Stimulated activated CD8-positive, alpha-beta memory T cell treated with anti-CD3 and anti-CD28 coated beads, Interleukin-7, amount 100 ng/mL, for 1 hour (primary cell): ENCODE measurements around the gene COL15A1.
"Not testable (repeated sequence)": the region's sequence is repeated elsewhere in the genome, so short reads cannot be mapped to it uniquely, and the experiment has no call there.

Experiments
- DNase-seq, 2 donors: peaks; one replicate each; pipeline ENCODE4 v3.0.0-alpha.2; 2020; ENCODE audit warnings: low read depth in 2 of 2

Gene COL15A1

DNA sequence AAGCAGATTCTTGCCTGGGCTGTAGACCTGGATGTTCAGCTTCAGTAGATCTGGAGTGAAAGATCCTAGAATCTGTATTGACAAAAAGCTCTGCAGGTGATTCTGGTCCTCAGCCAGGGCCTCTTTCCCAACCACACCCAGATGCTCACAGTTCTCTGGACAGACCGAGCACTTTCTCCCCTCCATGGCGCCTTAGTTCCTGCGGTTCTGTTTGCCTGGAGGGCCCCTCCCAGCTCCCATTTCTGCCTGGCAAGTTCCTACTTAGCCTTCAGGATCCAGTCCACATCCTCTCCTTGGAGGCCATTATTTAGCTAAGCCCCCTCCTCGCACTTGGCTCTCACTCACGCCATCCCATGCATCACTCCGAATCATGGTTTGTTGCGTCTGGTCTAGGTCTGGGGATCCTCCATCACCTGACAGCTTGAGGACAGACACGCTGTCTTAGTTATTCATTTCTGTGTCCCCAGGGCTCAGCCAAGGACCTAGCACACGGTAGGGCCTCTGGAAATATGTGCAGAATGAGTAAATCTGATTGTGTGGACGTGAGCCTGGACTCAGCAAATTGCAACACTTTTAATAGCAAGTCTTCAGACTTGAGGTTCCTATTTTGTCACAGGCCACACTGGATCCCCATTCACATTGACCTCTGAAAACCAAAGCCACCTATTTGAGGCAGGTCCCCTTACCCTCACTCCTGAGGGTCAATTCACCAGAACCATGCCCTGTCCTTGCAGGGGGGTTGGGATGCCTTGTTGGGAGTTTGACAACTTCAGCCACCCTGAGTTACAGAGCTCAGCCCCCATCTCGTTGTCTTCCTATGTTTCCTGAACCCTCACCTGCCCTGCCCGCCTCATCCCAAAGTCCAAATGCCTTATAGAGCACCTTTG, 50.7 kb downstream of the COL15A1 start:
- no peak for DNase-seq

- DNase-seq, result no peak
Measured at GRCh38 chr9:98995059-98995671, 51.5 kb downstream of the COL15A1 start.

DNA sequence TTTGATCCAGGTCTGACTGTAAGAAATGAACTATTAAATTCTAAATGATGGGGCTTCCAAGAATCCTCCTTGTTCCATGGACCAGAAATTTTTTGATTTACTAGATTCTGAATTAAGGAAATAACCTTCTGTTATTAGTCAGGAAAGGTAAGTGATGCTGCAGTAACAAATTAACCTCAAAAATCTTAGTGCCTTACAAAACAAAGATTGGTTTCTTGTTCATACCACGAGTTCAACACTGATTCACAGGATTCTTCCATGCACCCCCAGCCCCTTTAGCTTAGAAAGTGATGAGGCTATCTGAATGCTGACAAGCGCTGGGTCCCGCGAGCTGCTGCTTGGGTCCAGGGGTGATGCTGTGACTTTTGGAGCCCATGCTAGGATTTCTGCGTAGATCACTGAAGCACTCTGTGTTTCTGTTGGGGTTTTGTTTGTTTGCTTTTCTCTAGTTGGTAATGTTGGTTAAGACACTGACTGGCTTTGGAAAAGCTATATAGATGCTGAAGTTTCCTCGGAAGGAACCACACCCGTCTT, 52.3 kb downstream of the COL15A1 start:
- no peak for DNase-seq

DNA sequence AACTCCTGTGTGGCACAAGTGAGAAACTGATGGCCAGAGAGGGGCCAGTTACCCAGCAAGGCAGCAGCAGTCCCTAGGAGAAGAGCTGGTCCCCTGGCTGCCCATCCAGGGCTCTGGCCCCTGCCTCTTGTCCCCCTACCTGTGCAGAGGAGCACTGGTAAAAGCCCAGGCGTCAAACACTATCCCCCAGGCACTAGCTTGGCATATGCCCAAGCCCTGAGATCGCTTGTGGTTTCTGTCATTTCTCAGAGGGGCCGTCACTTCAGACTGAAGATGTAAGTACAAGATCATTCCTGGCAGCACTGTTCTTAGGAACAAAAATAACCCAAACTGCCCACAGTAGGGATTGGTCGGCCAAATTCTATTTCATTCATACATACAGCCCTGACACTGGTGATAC, 53.9 kb downstream of the COL15A1 start:
- no peak for DNase-seq

GRCh38 chr9:98998441-98999151, 54.9 kb downstream of the COL15A1 start:
- DNase-seq, result peak in 1 of 2 donors; percentile 18

DNA sequence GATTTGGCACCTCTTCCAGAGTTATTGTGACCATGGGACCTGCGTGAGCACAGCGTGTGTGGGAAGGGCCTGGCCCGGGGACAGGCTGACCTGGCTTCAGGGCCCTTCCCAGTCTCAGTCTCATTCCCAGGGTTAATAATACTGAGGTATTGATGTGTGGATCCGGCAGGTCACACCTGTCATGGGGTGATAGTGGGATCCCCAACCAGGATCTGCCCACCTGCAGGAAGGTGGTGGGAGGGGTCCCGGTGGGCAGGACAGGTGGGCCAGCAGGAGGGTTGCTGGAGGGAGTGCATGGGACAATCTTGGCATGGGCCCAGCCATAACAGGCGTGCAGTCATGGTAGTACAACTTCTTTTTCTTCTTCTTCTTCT, 55.4 kb downstream of the COL15A1 start:
- DNase-seq, result no peak

DNA sequence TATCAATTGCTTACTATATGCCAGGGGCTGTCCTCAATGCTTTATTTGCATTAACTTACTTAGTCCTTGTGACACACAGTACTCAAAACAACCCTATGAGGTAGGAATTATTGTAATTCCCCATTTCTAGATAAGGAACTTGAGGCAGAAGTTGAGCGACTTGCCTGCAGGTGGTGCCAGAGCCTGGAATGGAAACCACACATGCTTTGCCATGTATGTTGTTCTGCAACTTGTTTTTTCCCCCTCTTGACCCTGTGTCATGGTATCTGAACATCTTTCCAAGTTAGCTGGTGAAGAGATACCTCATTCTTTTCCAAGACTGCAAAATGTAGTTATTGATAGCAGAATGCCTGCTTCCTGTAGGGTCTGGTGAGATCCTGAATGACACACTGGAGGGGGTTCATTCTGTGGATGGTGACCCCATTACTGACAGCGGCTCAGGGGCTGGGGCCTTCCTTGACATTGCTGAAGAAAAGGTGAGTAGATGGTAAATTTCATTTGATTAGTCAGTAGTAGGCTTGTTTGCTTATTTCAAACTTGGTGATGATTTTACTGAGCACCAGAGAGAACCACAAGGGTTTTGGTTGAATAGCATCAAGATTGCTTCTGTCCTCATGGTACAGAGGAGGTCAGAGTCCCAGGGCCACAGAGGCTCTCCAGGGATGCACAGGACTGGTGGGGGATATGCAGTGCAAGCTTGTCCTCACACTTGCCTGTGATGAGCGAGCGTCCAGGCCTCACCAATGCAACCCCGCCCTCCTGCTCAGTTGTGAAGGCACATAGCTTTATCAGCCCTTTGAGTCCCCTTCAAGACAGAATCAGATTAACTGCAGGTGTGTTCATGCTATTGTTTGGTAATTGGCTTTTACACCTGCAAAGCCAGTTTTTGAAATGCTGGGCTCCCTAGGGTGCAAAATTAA, 57.0 kb downstream of the COL15A1 start:
- peak; percentile 11 to 37 for DNase-seq

DNA sequence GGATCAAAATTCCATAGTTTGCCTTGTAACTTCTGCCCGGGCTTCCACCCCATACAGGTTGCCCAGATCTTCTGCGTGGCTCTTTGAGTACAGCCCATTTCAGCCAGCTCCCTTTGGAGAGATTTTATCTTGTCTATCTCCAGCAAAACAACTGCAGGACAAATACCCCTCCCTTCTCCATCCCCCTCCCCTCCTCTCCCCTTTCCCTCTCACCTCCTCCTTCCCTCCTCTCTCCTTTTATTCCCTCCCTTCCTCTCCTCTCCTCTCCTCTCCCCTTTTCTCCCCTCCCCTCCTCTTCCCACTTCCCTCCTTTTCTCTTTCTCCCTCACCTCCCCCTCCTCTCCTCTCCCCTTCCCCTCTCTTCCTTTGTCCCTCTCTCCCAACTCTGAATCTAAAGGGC, 58.2 kb downstream of the COL15A1 start:
- DNase-seq, result no peak

DNA sequence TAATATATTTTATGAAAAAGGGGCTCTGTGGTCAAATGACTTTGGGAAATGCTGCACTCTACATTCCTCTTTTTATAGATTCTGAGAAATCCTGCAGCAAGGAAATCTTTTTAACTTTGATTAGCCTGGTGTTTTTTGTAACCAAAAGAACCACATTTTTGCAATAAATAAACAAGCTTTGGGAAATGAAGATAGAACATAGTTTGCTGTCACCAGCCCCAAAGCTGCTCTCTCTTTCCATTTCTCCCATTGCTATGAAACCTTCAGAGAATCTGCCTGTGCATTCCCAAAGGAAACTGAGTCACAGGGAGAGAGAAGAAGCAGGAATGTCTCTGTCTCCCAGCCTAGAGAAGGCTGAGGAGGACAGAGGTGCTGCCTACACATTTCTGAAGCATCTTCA, 59.0 kb downstream of the COL15A1 start:
- no peak for DNase-seq

DNA sequence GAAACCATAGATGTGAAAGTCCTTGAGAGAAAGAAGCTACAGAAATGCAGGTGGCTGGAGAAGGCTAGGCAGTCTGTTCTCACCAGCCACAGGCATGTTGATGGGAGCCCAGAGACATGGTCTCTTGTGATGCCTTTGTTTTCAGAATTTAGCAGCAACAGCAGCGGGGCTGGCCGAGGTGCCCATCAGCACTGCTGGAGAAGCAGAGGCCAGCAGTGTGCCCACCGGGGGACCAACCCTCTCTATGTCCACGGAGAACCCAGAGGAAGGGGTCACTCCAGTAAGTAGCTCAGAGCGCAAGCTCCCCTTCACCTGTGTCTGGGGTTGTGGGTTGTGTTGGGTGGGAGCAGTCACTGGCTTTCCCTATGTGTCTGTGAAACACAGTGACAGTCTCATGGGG, 59.6 kb downstream of the COL15A1 start:
- no peak for DNase-seq

DNA sequence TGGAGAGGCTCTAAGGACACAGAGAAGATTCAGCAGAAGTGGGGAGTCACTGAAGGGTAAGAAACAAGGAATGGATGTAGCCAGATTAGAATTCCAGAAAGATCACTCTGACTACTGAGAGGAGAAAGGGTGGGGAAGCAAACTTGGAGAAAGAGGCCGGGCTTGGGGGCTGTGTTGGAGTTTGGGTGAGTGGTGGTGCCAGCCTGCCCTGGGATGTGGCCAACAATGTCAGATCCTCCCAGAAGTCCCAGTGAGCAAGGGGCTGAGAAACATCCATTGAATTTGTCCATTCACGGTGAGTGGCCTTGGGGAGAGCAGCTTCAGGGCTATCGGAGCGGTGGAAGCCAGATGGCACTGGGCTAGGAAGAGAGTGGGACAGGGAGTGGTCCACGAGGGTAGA, 60.4 kb downstream of the COL15A1 start:
- DNase-seq, result no peak

- no peak for DNase-seq
Measured at GRCh38 chr9:99004717-99005460, 61.2 kb downstream of the COL15A1 start.

- DNase-seq, result no peak
Measured at GRCh38 chr9:99005651-99006050, 61.9 kb downstream of the COL15A1 start.

DNA sequence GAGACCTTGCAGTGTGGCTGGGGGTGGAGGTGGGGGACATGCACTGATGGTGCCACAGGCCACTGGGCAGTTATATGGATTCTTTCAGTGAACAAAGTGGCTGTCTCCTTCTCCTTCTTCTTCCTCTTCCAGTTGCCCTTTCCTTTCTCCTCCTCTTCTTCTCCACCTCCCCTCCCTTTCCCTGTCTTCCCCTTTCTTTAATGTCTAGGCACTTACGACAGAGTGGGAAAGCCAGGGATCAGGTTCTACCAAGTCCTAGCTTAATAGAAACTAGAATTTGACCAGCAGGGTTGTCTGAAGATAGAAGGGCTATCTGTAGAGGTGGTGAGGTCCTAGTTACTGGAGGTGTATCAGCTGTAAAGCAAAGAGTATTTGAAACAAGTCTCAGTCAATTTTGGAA, 62.8 kb downstream of the COL15A1 start:
- no peak for DNase-seq

GRCh38 chr9:99006979-99007378, 63.3 kb downstream of the COL15A1 start:
- DNase-seq, result no peak

GRCh38 chr9:99008203-99008602, 64.5 kb downstream of the COL15A1 start:
- DNase-seq, result no peak

DNA sequence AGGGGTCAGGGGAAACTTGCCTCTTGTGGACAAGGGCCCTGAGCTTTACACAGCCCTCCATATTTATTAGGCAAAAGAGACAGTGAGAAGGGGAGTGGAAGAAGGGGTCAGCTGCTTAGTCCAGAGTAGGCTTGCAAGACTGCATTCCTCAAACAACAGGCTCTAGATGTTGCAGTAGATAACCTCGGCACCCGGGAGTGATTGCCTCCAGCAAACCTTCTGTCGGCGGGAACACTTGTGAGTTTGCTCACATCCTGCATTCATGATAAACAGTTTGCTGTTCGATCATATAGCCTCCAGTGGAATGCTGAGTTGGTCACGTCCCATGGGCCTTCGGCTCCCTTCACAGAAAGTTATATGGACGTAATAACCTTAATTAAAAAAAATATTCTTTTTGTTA, 66.7 kb downstream of the COL15A1 start:
- DNase-seq, result not testable (repeated sequence)

- no peak for DNase-seq
Measured at GRCh38 chr9:99011161-99011709, 67.5 kb downstream of the COL15A1 start.

DNA sequence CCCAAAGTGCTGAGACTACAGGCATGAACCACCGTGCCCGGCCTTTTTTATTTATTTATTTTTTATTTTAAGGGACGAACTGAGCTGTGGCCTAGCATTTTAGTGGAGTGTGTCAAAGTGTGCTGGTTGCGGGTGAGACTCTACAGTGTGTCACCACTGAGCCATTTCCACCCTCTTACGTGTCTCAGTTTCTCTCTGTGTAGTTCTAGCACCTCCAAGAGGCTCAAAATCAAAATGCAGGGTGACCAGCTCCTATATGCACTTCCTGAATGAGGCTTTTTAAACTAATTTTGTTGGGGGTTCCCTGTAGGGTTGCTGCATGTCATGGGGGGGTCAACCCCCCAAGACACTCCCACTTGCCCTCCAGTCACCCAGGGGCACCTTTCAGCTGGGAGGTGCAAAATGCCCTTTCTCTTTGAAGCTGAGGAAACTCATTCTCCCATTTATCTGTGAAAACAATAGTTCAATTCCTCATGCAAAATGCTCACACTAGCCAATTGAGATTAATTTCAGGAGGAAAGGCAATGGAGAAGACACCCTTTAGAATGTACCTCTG, 69.3 kb downstream of the COL15A1 start:
- no peak for DNase-seq

DNA sequence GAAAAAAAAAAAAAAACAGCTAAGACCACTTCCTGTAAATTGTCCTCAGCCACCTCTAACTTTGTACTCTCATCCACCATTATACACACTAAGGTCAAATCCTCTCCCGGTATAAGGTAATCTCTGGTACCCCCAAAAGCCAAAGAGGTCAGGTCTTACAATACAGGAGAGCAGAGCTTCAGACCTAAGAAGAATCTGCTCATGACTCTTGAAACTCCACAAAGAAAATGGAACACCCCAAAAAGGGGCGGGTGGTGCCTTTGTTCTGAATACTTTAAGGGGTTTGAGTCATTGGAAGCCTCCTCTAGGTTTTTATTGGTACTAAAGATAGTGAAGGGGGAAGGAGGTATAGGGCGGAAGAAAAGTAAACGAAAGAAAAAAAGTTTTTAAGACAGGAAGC, 69.8 kb downstream of the COL15A1 start:
- no peak for DNase-seq
